Gastrocnemius medialis (tissue), 4 donors: ENCODE results near the gene MADCAM1. TPM values are rescaled to one million over a fixed set of nuclear protein-coding genes. Genes with fewer than 3 reads are reported as not detected.
"Not testable (repeated sequence)": the region's sequence is repeated elsewhere in the genome, so short reads cannot be mapped to it uniquely, and the experiment has no call there.

Source experiments
- ATAC-seq, 2 donors: fragments of 150-250 bp; one replicate each; pipeline ENCODE4 v1.9.1; 2016
- DNase-seq, 2 donors: peaks; one replicate each; pipeline ENCODE4 v3.0.0-alpha.2; 2019
- H3K27ac ChIP-seq, 4 donors: fragments of 200-600 bp; sonication (generic); 1 replicate in 1 of 4; 2 replicates in 3 of 4; pipeline ENCODE4 v1.5.1; 2016 to 2018; ENCODE audit warnings: mild to moderate bottlenecking in 2 of 4, moderate library complexity in 1 of 4
- H3K27me3 ChIP-seq, 3 donors: fragments of 200-600 bp; sonication (generic) in 2 of 3; 1 replicate in 1 of 3; 2 replicates in 2 of 3; pipeline versions ENCODE4 v1.5.1 to v1.6.0; 2016 to 2019; ENCODE audit warnings: mild to moderate bottlenecking in 1 of 3, moderate library complexity in 1 of 3
- H3K36me3 ChIP-seq, 2 donors: fragments of 200-600 bp; sonication (generic) in 1 of 2; one replicate each; pipeline ENCODE4 v1.5.1; 2017 to 2018
- H3K4me1 ChIP-seq, 2 donors: fragments of 200-600 bp; sonication (generic) in 1 of 2; one replicate each; pipeline ENCODE4 v1.5.1; 2016 to 2017; ENCODE audit warnings: mild to moderate bottlenecking in 2 of 2
- H3K4me3 ChIP-seq, 4 donors: fragments of 200-600 bp; sonication (generic) in 3 of 4; 1 replicate in 1 of 4; 2 replicates in 3 of 4; pipeline ENCODE4 v1.5.1; 2016 to 2019; ENCODE audit warnings: mild to moderate bottlenecking in 2 of 4
- H3K9me3 ChIP-seq, 3 donors: fragments of 200-600 bp; sonication (generic) in 2 of 3; 1 replicate in 1 of 3; 2 replicates in 2 of 3; pipeline ENCODE4 v1.5.1; 2016 to 2019
- POLR2A ChIP-seq, 2 donors: fragments of 450-650 bp; IDR thresholded peaks; one replicate each; pipeline ENCODE4 v1.6.1; 2017; ENCODE audit warnings: antibody characterized with exemption in 2 of 2, mild to moderate bottlenecking in 2 of 2, moderate library complexity in 2 of 2
- in situ Hi-C, 4 donors: fragments of 200-750 bp; cut with MboI; loops; one replicate each; pipeline versions ENCODE4 v1.15.0 to v1.8.0; 2017; ENCODE audit warnings: low sequenced_read_pairs in 4 of 4
- intact Hi-C: fragments of 100-400 bp; cut with DNase I; formaldehyde crosslinking; loops from one replicate; pipeline ENCODE4 v1.15.1; 2023; ENCODE audit warnings: low total_unique reads
- total RNA-seq, 4 donors: library from RNA; depleted of rRNA; stranded (reverse); fragments of >200 nt; gene quantifications; one replicate each; pipeline versions ENCODE4 v1.1.0 to v1.2.3, GENCODE V29; 2016
- TF ChIP-seq, protein P1 (sequence below), 5 experiments: fragments of 450-650 bp in 3 of 5; fragments of 200-600 bp in 2 of 5; sonication (generic) in 2 of 5; IDR thresholded peaks in 4 of 5; conservative IDR thresholded peaks in 1 of 5; 1 replicate in 4 of 5; 2 replicates in 1 of 5; pipeline ENCODE4 v1.5.1; 2016 to 2019; ENCODE audit warnings: antibody characterized with exemption in 5 of 5, mild to moderate bottlenecking in 3 of 5, moderate library complexity in 3 of 5

MADCAM1 gene
- total RNA-seq: under 1 TPM in 1 of 4 donors, not detected in 3; 0.18 TPM

GRCh38 chr19:496112-496665 lies at the start of gene MADCAM1:
TSS of gene MADCAM1 (plus strand) at chr19:496486. CDS start at chr19:496500, 14 bp downstream.
- intact Hi-C loops (no loop called here), in situ Hi-C loops (no loop called here)
- ATAC-seq (no peak), DNase-seq (no peak)
- no peaks in the 10 kb centered on the region for H3K9me3 ChIP-seq
- TF ChIP-seq, protein P1, sequence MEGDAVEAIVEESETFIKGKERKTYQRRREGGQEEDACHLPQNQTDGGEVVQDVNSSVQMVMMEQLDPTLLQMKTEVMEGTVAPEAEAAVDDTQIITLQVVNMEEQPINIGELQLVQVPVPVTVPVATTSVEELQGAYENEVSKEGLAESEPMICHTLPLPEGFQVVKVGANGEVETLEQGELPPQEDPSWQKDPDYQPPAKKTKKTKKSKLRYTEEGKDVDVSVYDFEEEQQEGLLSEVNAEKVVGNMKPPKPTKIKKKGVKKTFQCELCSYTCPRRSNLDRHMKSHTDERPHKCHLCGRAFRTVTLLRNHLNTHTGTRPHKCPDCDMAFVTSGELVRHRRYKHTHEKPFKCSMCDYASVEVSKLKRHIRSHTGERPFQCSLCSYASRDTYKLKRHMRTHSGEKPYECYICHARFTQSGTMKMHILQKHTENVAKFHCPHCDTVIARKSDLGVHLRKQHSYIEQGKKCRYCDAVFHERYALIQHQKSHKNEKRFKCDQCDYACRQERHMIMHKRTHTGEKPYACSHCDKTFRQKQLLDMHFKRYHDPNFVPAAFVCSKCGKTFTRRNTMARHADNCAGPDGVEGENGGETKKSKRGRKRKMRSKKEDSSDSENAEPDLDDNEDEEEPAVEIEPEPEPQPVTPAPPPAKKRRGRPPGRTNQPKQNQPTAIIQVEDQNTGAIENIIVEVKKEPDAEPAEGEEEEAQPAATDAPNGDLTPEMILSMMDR (IDR thresholded peaks at IDR 0.05 in 4 of 5, conservative IDR thresholded peaks at IDR 0.05 in 1 of 5): no peak
- TF ChIP-seq POLR2A (IDR thresholded peaks at IDR 0.05): no peak
- no peaks in the 10 kb centered on the region for H3K36me3 ChIP-seq
- peaks cover 0 to 7% of the 10 kb centered on the region in 2 donors for H3K4me1 ChIP-seq
- H3K4me3 ChIP-seq: no peak within 1 kb of the TSS
- H3K27ac ChIP-seq: no peak within 1 kb of the TSS
- peaks cover 25 to 49% (median 42%) of the 10 kb centered on the region in 3 donors for H3K27me3 ChIP-seq

DNA sequence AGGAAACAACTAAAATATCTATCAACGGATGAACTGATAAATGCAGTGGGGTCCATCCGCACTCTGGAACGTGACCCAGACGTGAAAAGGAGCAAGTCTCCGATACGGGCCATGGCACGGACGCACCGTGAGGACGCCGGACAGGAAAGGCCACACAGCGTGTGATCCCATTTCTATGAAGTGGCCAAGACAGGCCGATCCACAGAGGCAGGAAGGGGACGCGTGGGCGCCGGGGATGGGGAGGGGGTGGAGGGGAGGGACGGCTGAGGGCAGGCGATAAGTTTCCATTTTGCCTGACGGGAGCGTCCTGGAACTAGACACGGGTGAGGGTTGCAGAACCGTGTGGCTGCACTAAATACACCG lies 49.2 kb upstream of the MADCAM1 start:
- Histone ChIP-seq H3K4me3 (no peak overlapping the region), H3K36me3 (no peaks in the 10 kb centered on the region), H3K4me1 (no peaks in the 10 kb centered on the region), H3K27ac (no peak overlapping the region), H3K27me3 (no peaks in the 10 kb centered on the region), H3K9me3 (no peaks in the 10 kb centered on the region)
- no peak for DNase-seq
- ATAC-seq: no peak
- TF ChIP-seq, protein P1 (IDR thresholded peaks at IDR 0.05 in 4 of 5, conservative IDR thresholded peaks at IDR 0.05 in 1 of 5): no peak
- no peak for TF ChIP-seq POLR2A (IDR thresholded peaks at IDR 0.05)
- intact Hi-C loops: no loop called here
- in situ Hi-C loops: no loop called here

DNA sequence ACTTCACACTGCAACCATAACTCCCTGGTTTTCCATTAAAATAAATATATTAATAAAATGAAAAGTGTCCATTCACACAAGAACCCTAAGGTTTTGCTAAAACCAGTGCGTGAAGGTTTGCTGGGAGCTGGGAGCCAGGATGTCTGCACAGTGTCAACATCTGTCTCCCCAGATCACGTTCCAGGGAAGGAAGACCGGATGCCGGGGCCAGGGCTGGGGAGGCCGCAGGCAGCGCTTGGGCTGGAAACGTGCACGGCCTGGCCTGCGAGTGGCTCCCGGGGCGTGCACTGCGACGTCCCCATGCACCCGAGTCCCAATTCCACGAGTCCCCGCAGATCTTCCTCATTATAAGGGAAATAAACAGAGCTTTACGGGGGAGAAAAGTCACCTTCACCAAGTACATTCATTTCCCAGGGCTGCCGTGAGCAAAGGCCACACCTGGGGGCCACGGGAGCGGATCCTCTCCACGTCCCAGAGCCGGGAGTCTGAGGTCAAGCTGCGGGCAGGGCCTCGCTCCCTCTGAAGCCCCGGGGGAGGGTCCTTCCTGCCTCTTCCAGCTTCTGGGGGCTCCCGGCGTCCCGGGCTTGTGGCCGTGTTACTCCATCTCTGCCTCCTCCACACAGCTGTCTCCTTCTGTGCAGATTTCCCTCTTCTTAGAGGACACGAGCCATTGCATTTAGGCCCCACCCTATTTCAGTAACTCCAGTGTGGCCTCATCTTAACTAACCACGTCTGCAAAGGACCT lies 48.3 kb upstream of the MADCAM1 start:
- in situ Hi-C loops: no loop called here
- Histone ChIP-seq H3K27ac (no peak overlapping the region), H3K4me1 (no peaks in the 10 kb centered on the region), H3K27me3 (no peaks in the 10 kb centered on the region), H3K9me3 (no peaks in the 10 kb centered on the region), H3K36me3 (no peaks in the 10 kb centered on the region), H3K4me3 (no peak overlapping the region)
- DNase-seq: no peak
- intact Hi-C loops: no loop called here
- ATAC-seq: no peak
- TF ChIP-seq POLR2A (IDR thresholded peaks at IDR 0.05): no peak
- TF ChIP-seq, protein P1 (IDR thresholded peaks at IDR 0.05 in 4 of 5, conservative IDR thresholded peaks at IDR 0.05 in 1 of 5): no peak

- Histone ChIP-seq H3K36me3 (no peaks in the 10 kb centered on the region), H3K4me1 (no peaks in the 10 kb centered on the region), H3K27me3 (no peaks in the 10 kb centered on the region), H3K27ac (no peak overlapping the region), H3K9me3 (no peaks in the 10 kb centered on the region), H3K4me3 (no peak overlapping the region)
- intact Hi-C loops: no loop called here
- no peak for DNase-seq
- ATAC-seq: no peak
- in situ Hi-C loops: no loop called here
- no peak for TF ChIP-seq POLR2A (IDR thresholded peaks at IDR 0.05)
- TF ChIP-seq, protein P1 (IDR thresholded peaks at IDR 0.05 in 4 of 5, conservative IDR thresholded peaks at IDR 0.05 in 1 of 5): no peak
These were observed 46.4 kb upstream of the MADCAM1 start for GRCh38 chr19:449916-450315.

GRCh38 chr19:450912-451481 lies 45.3 kb upstream of the MADCAM1 start:
- in situ Hi-C loops, DNase-seq, H3K27ac ChIP-seq, intact Hi-C loops, H3K9me3 ChIP-seq, H3K4me1 ChIP-seq, ATAC-seq, H3K36me3 ChIP-seq, H3K4me3 ChIP-seq, H3K27me3 ChIP-seq: not testable (repeated sequence)
